Trophoblast cell (in vitro differentiated cells and primary cell): ENCODE measurements around the gene APLP2.

Source experiments
- DNase-seq, 2 donors: peaks; one replicate each; pipeline ENCODE4 v3.0.0-alpha.2; 2016
- H2AFZ ChIP-seq: 2 replicates; pipeline ENCODE4 v1.6.1; 2013; ENCODE audit warnings: low read length, moderate library complexity, mild to moderate bottlenecking; ENCODE audit not compliant: insufficient read depth, poor library complexity
- H2AK5ac ChIP-seq: 2 replicates; pipeline ENCODE4 v1.6.1; 2013; ENCODE audit warnings: mild to moderate bottlenecking, low read length
- H2BK120ac ChIP-seq: 2 replicates; pipeline ENCODE4 v1.6.1; 2013; ENCODE audit warnings: low read length, mild to moderate bottlenecking, moderate library complexity; ENCODE audit not compliant: insufficient read depth, poor library complexity
- H2BK12ac ChIP-seq: 2 replicates; pipeline ENCODE4 v1.6.1; 2013; ENCODE audit warnings: mild to moderate bottlenecking, low read length, moderate library complexity
- H2BK5ac ChIP-seq: 2 replicates; pipeline ENCODE4 v1.6.1; 2013; ENCODE audit warnings: low read length, low read depth, moderate library complexity, mild to moderate bottlenecking; ENCODE audit not compliant: poor library complexity
- H3K14ac ChIP-seq: 2 replicates; pipeline ENCODE4 v1.6.1; 2013; ENCODE audit warnings: mild to moderate bottlenecking, low read length
- H3K18ac ChIP-seq: 2 replicates; pipeline ENCODE4 v1.6.1; 2013; ENCODE audit warnings: mild to moderate bottlenecking, low read length
- H3K23ac ChIP-seq: 2 replicates; pipeline ENCODE4 v1.6.1; 2013; ENCODE audit warnings: low read length
- H3K27ac ChIP-seq: 2 replicates; pipeline ENCODE4 v1.5.1; 2013; ENCODE audit warnings: low read depth, mild to moderate bottlenecking, inconsistent platforms, low read length, moderate library complexity
- H3K27me3 ChIP-seq: 2 replicates; pipeline ENCODE4 v1.6.1; 2013; ENCODE audit warnings: inconsistent platforms, mild to moderate bottlenecking, low read length, moderate library complexity; ENCODE audit not compliant: insufficient read depth
- H3K36me3 ChIP-seq, 2 experiments: 1 replicate in 1 of 2; 2 replicates in 1 of 2; pipeline ENCODE4 v1.6.1; 2013; ENCODE audit warnings: low read length in 2 of 2, mild to moderate bottlenecking in 2 of 2, moderate library complexity in 1 of 2; ENCODE audit not compliant: insufficient read depth in 2 of 2, control insufficient read depth in 1 of 2
- H3K4ac ChIP-seq: 2 replicates; pipeline ENCODE4 v1.6.1; 2013; ENCODE audit warnings: low read depth, mild to moderate bottlenecking, low read length, moderate library complexity
- H3K4me1 ChIP-seq, 2 experiments: 1 replicate in 1 of 2; 2 replicates in 1 of 2; pipeline ENCODE4 v1.6.1; 2013; ENCODE audit warnings: low read length in 2 of 2, mild to moderate bottlenecking in 2 of 2, moderate library complexity in 1 of 2; ENCODE audit not compliant: insufficient read depth in 2 of 2, control insufficient read depth in 1 of 2
- H3K4me2 ChIP-seq: 2 replicates; pipeline ENCODE4 v1.6.1; 2013; ENCODE audit warnings: inconsistent platforms, mild to moderate bottlenecking, low read length, moderate library complexity
- H3K4me3 ChIP-seq: 2 replicates; pipeline ENCODE4 v1.5.1; 2013; ENCODE audit warnings: mild to moderate bottlenecking, low read depth, low read length, inconsistent platforms
- H3K79me1 ChIP-seq: one replicate; pipeline ENCODE4 v1.6.1; 2013; ENCODE audit warnings: low read length
- H3K79me2 ChIP-seq: 2 replicates; pipeline ENCODE4 v1.6.1; 2013; ENCODE audit warnings: low read length, mild to moderate bottlenecking; ENCODE audit not compliant: control insufficient read depth, insufficient read depth, poor library complexity
- H3K9ac ChIP-seq: 2 replicates; pipeline ENCODE4 v1.6.1; 2013; ENCODE audit warnings: mild to moderate bottlenecking, low read length
- H3K9me3 ChIP-seq: 2 replicates; pipeline ENCODE4 v1.6.1; 2013; ENCODE audit warnings: low read depth, mild to moderate bottlenecking, control low read depth, inconsistent platforms, low read length; ENCODE audit not compliant: insufficient read depth
- H4K12ac ChIP-seq: 2 replicates; pipeline ENCODE4 v1.6.1; 2013; ENCODE audit warnings: low read depth, mild to moderate bottlenecking, low read length, moderate library complexity
- H4K8ac ChIP-seq: 2 replicates; pipeline ENCODE4 v1.6.1; 2013; ENCODE audit warnings: low read depth, mild to moderate bottlenecking, low read length, moderate library complexity
- H4K91ac ChIP-seq: one replicate; pipeline ENCODE4 v1.6.1; 2013; ENCODE audit warnings: low read depth, mild to moderate bottlenecking, low read length, moderate library complexity
- WGBS: extraction: QIAGEN DNeasy Blood & Tissue Kit; methylation state at CpG from one replicate; pipeline ENCODE4 v1.1.7; 2013; ENCODE audit warnings: missing lambda C conversion rate; ENCODE audit not compliant: insufficient read length, insufficient coverage; ENCODE audit errors: extremely low coverage; 5-methylcytosine and 5-hydroxymethylcytosine counted together

APLP2 gene

DNA sequence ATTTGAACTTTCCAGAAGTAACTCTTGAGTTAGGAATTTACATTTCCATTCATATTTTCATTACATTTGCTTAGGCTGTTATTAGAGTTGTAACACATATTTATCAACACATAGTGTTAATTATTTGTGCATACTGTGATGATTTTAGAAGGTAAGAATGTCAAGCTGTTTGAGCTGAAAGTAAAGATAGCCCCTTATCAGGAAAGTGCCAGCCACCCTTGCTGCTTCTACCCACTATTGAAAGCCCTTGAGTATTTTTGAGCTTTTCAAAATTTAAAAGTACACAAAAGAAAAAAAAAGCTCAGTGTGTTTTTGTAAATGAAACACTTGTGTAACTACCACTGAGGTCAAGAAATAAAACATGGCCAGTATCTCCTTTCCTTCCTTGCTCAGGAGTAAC lies 8.0 kb downstream of the APLP2 start:
- no peak overlapping the region for H2BK12ac ChIP-seq
- H4K12ac ChIP-seq: no peak overlapping the region
- H3K27me3 ChIP-seq: no peaks in the 10 kb centered on the region
- no peak overlapping the region for H3K9ac ChIP-seq
- no peak overlapping the region for H3K4me2 ChIP-seq
- no peak overlapping the region for H2BK120ac ChIP-seq
- DNase-seq: no peak
- no peak overlapping the region for H3K14ac ChIP-seq
- H2AK5ac ChIP-seq: no peak overlapping the region
- peaks cover 0 to 2% of the 10 kb centered on the region in 2 experiments for H3K36me3 ChIP-seq
- H2BK5ac ChIP-seq: no peak overlapping the region
- H3K18ac ChIP-seq: no peak overlapping the region
- H3K27ac ChIP-seq: no peak overlapping the region
- no peak overlapping the region for H3K4me3 ChIP-seq
- H3K79me2 ChIP-seq: no peaks in the 10 kb centered on the region
- no peaks in the 10 kb centered on the region for H3K79me1 ChIP-seq
- H3K4me1 ChIP-seq: peaks cover 5 to 6% of the 10 kb centered on the region in 2 experiments
- H3K4ac ChIP-seq: no peak overlapping the region
- no peak overlapping the region for H4K91ac ChIP-seq
- no peak overlapping the region for H3K23ac ChIP-seq
- no peak overlapping the region for H2AFZ ChIP-seq
- H3K9me3 ChIP-seq: no peaks in the 10 kb centered on the region
- H4K8ac ChIP-seq: no peak overlapping the region

DNA sequence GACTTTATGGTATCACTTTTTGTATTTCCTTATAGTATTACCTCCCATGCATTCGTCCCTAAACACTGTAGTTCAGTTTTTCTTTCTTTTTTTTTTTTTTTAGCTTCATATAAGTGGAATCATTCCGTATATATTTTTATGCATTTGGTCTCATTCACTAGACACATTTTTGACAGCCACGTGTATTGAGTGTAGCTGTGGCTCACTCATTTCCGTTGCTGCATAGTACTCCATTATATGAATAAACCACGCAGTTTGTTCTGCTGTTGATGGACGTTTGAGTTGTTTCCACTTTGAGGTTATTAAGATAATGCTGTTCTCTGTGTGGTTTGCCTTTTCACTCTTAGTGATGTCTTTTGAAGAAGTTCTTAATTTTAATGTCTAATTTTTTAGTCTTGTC lies 8.4 kb downstream of the APLP2 start:
- no peak overlapping the region for H4K91ac ChIP-seq
- H3K36me3 ChIP-seq: peaks cover 2% of the 10 kb centered on the region in 2 experiments
- H3K18ac ChIP-seq: no peak overlapping the region
- H2BK120ac ChIP-seq: no peak overlapping the region
- DNase-seq: no peak
- H3K23ac ChIP-seq: no peak overlapping the region
- H2AK5ac ChIP-seq: no peak overlapping the region
- no peak overlapping the region for H3K4me2 ChIP-seq
- no peak overlapping the region for H3K9ac ChIP-seq
- H4K8ac ChIP-seq: no peak overlapping the region
- H3K79me1 ChIP-seq: no peaks in the 10 kb centered on the region
- no peaks in the 10 kb centered on the region for H3K79me2 ChIP-seq
- H3K4ac ChIP-seq: no peak overlapping the region
- H3K27me3 ChIP-seq: no peaks in the 10 kb centered on the region
- no peak overlapping the region for H4K12ac ChIP-seq
- H3K9me3 ChIP-seq: no peaks in the 10 kb centered on the region
- H2BK12ac ChIP-seq: no peak overlapping the region
- H3K4me1 ChIP-seq: peaks cover 5 to 6% of the 10 kb centered on the region in 2 experiments
- no peak overlapping the region for H2BK5ac ChIP-seq
- no peak overlapping the region for H2AFZ ChIP-seq
- WGBS: no CpG with 5 or more reads among the region's 6 CpGs
- H3K27ac ChIP-seq: no peak overlapping the region
- no peak overlapping the region for H3K14ac ChIP-seq
- H3K4me3 ChIP-seq: no peak overlapping the region

DNA sequence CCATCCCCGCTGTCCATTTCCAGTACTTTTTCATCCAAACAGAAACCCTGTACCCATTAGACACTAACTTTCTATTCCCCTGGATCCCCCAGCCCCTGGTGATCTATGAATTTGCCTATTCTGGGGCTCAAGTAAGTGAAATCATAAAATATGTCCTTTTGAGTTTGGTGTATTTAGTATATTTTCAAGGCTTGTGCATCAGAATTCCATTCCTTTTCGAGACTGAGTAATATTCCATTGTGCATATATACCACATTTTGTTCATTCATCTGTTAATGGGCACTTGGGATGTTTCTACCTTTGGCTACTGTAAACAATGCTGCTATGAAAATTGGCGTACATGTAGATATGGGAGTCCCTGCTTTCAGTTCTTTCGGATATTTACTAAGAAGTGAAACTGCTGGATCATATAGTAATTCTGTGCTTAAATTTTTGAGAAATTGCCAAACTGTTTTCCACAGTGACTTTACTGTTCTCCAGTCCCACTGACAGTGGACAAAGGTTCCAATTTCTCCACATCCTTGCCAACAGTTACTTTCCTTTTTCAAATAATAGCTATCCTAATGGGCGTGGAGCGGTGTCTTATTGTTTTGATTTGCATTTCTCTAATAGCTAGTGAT lies 16.1 kb downstream of the APLP2 start:
- Histone ChIP-seq H4K91ac (no peak overlapping the region), H2BK12ac (no peak overlapping the region), H2AFZ (no peak overlapping the region), H3K4me2 (no peak overlapping the region), H2AK5ac (no peak overlapping the region), H2BK120ac (no peak overlapping the region), H2BK5ac (no peak overlapping the region), H3K4ac (peak overlapping the region; percentile 62), H3K4me1 (peaks cover 0 to 2% of the 10 kb centered on the region in 2 experiments), H3K9me3 (no peaks in the 10 kb centered on the region), H3K4me3 (no peak overlapping the region), H3K23ac (no peak overlapping the region), H3K14ac (no peak overlapping the region), H3K27me3 (no peaks in the 10 kb centered on the region), H4K8ac (no peak overlapping the region), H4K12ac (no peak overlapping the region), H3K27ac (no peak overlapping the region), H3K79me2 (no peaks in the 10 kb centered on the region), H3K79me1 (no peaks in the 10 kb centered on the region), H3K9ac (no peak overlapping the region), H3K36me3 (peaks cover 2 to 5% of the 10 kb centered on the region in 2 experiments), H3K18ac (no peak overlapping the region)
- WGBS: no CpG with 5 or more reads among the region's 6 CpGs
- no peak for DNase-seq

DNA sequence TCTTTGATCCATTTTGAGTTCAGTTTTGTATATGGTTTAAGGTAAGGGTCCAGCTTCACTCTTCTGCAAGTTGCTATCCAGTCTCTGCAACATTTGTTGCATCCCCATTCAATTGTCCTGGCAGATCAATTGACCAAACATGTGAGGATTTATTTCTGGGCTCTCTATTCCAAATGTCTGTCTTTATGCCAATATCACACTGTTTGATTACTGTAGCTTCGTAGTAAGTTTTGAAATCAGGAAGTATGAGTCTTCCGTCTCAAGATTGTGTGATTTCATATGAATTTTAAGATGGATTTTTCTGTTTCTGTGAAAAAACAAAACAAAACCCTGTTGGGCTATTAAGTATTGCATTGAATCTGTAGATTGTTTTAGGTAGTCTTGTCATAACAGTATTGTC lies 17.0 kb downstream of the APLP2 start:
- Histone ChIP-seq H4K8ac (no peak overlapping the region), H2BK120ac (no peak overlapping the region), H3K23ac (no peak overlapping the region), H3K27me3 (no peaks in the 10 kb centered on the region), H2BK5ac (no peak overlapping the region), H3K4me1 (peaks cover 0 to 2% of the 10 kb centered on the region in 2 experiments), H3K18ac (no peak overlapping the region), H3K4ac (no peak overlapping the region), H2AK5ac (no peak overlapping the region), H2BK12ac (no peak overlapping the region), H3K4me2 (no peak overlapping the region), H3K27ac (no peak overlapping the region), H3K36me3 (peaks cover 2 to 5% of the 10 kb centered on the region in 2 experiments), H3K9ac (no peak overlapping the region), H4K12ac (no peak overlapping the region), H3K79me1 (no peaks in the 10 kb centered on the region), H2AFZ (no peak overlapping the region), H3K14ac (no peak overlapping the region), H3K9me3 (no peaks in the 10 kb centered on the region), H4K91ac (no peak overlapping the region), H3K79me2 (no peaks in the 10 kb centered on the region), H3K4me3 (no peak overlapping the region)
- no CpG with 5 or more reads among the region's 2 CpGs for WGBS
- DNase-seq: no peak
